ENCODE measurements around the gene INCA1. TPM values are rescaled to one million over a fixed set of nuclear protein-coding genes. Genes with fewer than 3 reads are reported as not detected.

Gene INCA1
- total RNA-seq, 1 donor from 2014 or later: 0.44 TPM

DNA sequence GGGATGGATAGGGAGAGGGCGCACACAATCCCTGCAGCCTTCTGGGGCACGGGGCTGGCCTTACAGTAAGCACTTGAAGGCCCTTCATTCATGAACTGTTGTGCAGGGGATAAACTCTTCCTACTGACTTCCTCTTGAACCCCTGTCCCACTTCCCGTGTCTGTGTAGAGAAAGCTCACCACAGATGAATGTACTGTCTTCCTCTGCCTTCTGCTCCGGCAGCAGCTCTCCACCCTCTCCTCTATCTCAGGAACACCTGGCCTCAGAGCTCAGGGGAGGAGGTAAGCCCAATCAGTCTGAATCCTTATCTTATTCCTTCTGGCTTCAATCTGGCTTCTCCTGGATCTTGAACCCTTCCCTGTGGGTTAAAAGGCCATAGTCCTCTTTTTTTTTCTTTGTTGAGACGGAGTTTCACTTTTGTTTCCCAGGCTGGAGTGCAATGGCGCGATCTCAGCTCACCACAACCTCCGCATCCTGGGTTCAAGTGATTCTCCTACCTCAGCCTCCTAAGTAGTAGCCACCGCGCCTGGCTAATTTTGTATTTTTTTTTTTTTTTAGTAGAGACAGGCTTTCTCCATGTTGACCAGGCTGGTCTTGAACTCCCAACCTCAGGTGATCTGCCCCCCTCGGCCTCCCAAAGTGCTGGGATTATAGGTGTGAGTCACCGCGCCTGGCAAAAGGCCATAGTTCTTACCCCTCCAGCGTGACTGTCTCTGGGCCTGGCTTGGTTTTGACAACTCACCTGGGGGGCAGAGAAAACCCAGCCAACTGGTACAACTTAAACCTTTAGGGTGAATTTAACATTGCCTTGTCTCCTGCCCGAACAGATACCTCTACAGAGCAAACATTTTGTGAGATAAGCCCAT, 45.1 kb upstream of the INCA1 start:
- Mint-ChIP-seq H3K27ac (ENCODE audit: unreplicated experiment) (no peak overlapping the region), H3K27me3 (ENCODE audit: unreplicated experiment) (no peaks in the 10 kb centered on the region), H3K36me3 (ENCODE audit: unreplicated experiment) (peaks cover 6% of the 10 kb centered on the region)

DNA sequence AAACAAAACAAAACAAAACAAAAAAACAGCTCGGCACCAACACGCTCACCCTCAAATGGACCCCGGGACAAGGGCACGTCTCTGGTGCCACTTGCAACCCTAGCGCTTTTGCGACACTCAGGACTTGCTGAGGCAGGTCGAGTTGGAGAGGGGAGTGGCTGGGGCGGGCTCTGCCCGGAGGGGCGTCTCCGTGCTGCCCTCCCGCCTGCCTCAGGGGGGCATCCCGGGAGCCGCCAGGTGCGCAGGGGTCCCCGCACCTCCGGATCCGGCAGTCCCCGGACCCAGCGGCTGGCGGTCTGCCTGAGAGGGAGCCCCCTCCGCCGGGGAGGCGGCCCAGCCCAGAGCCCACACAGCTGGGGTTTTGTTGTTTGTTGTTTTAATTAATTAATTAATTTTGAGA, 38.0 kb upstream of the INCA1 start, which contains the start of gene SLC52A1:
Gene SLC52A1, minus strand, starts transcription at position 112 of the 400 bp plus-strand sequence. CDS start 820 bp downstream, outside the sequence.
- DNase-seq: no peak
- H3K27ac Mint-ChIP-seq (ENCODE audit: unreplicated experiment): no peak within 1 kb of the TSS
- H3K9me3 Mint-ChIP-seq (ENCODE audit: unreplicated experiment): peaks cover 5% of the 10 kb centered on the region
- peaks cover 2% of the 10 kb centered on the region for H3K27me3 Mint-ChIP-seq (ENCODE audit: unreplicated experiment)
- peaks cover 6% of the 10 kb centered on the region for H3K36me3 Mint-ChIP-seq (ENCODE audit: unreplicated experiment)
- H3K4me1 Mint-ChIP-seq (ENCODE audit: low read depth, unreplicated experiment): no peaks in the 10 kb centered on the region
- no peak within 1 kb of the TSS for H3K4me3 Mint-ChIP-seq (ENCODE audit: unreplicated experiment)
- TF ChIP-seq CTCF (IDR thresholded peaks at IDR 0.05; ENCODE audit: partially characterized antibody, unreplicated experiment): no peak

More for the DNA sequence above, 45.1 kb upstream of the INCA1 start:
- H3K4me1 Mint-ChIP-seq (ENCODE audit: low read depth, unreplicated experiment): no peaks in the 10 kb centered on the region
- H3K4me3 Mint-ChIP-seq (ENCODE audit: unreplicated experiment): no peak overlapping the region
- no peak for DNase-seq
- no peak for TF ChIP-seq CTCF (IDR thresholded peaks at IDR 0.05; ENCODE audit: partially characterized antibody, unreplicated experiment)
- peaks cover 4% of the 10 kb centered on the region for H3K9me3 Mint-ChIP-seq (ENCODE audit: unreplicated experiment)

- H3K27ac Mint-ChIP-seq (ENCODE audit: unreplicated experiment): no peak overlapping the region
These were observed 37.3 kb upstream of the INCA1 start for GRCh38 chr17:5034651-5035050.

GRCh38 chr17:5034063-5034462, 36.7 kb upstream of the INCA1 start:
- H3K9me3 Mint-ChIP-seq (ENCODE audit: unreplicated experiment): peaks cover 5% of the 10 kb centered on the region
- no peak overlapping the region for H3K27ac Mint-ChIP-seq (ENCODE audit: unreplicated experiment)
- TF ChIP-seq CTCF (IDR thresholded peaks at IDR 0.05; ENCODE audit: partially characterized antibody, unreplicated experiment): no peak
- H3K4me1 Mint-ChIP-seq (ENCODE audit: low read depth, unreplicated experiment): no peaks in the 10 kb centered on the region
- H3K36me3 Mint-ChIP-seq (ENCODE audit: unreplicated experiment): no peaks in the 10 kb centered on the region
- DNase-seq: no peak
- peaks cover 2% of the 10 kb centered on the region for H3K27me3 Mint-ChIP-seq (ENCODE audit: unreplicated experiment)
- H3K4me3 Mint-ChIP-seq (ENCODE audit: unreplicated experiment): no peak overlapping the region

More at GRCh38 chr17:5034651-5035050, 37.3 kb upstream of the INCA1 start:
- peaks cover 2% of the 10 kb centered on the region for H3K27me3 Mint-ChIP-seq (ENCODE audit: unreplicated experiment)
- peaks cover 5% of the 10 kb centered on the region for H3K9me3 Mint-ChIP-seq (ENCODE audit: unreplicated experiment)
- H3K4me1 Mint-ChIP-seq (ENCODE audit: low read depth, unreplicated experiment): no peaks in the 10 kb centered on the region
- no peak for TF ChIP-seq CTCF (IDR thresholded peaks at IDR 0.05; ENCODE audit: partially characterized antibody, unreplicated experiment)
- H3K36me3 Mint-ChIP-seq (ENCODE audit: unreplicated experiment): peaks cover 2% of the 10 kb centered on the region
- DNase-seq: no peak
- no peak overlapping the region for H3K4me3 Mint-ChIP-seq (ENCODE audit: unreplicated experiment)

All from glutamatergic neuron (in vitro differentiated cells).